ENCODE data around the gene MAP3K5. TPM values are rescaled to one million over a fixed set of nuclear protein-coding genes. Genes with fewer than 3 reads are reported as not detected.
"Not testable (repeated sequence)": the region's sequence is repeated elsewhere in the genome, so short reads cannot be mapped to it uniquely, and the experiment has no call there.

The MAP3K5 gene
- total RNA-seq, 1 experiment from 2014 or later, result 0.55 TPM

- DNase-seq (ENCODE audit: low read depth, low spot score), result peak; percentile 9
Observed at GRCh38 chr6:136761227-136761922, 30.9 kb downstream of the MAP3K5 start.

GRCh38 chr6:136760781-136761180 is 31.5 kb downstream of the MAP3K5 start:
- DNase-seq (ENCODE audit: low read depth, low spot score); in situ Hi-C loops (cut with HindIII; ENCODE audit: low pct_unique_long_range_greater_than_20kb, low sequenced_read_pairs): not testable (repeated sequence)

More at GRCh38 chr6:136761227-136761922, 30.9 kb downstream of the MAP3K5 start:
- in situ Hi-C loops (cut with HindIII; ENCODE audit: low pct_unique_long_range_greater_than_20kb, low sequenced_read_pairs), result no loop called here

- no peak for DNase-seq (ENCODE audit: low read depth, low spot score)
- in situ Hi-C loops (cut with HindIII; ENCODE audit: low pct_unique_long_range_greater_than_20kb, low sequenced_read_pairs), result no loop called here
Observed at GRCh38 chr6:136757150-136757549, 35.1 kb downstream of the MAP3K5 start.

GRCh38 chr6:136754820-136755219 is 37.5 kb downstream of the MAP3K5 start:
- in situ Hi-C loops (cut with HindIII; ENCODE audit: low pct_unique_long_range_greater_than_20kb, low sequenced_read_pairs), result no loop called here
- DNase-seq (ENCODE audit: low read depth, low spot score), result no peak

- in situ Hi-C loops (cut with HindIII; ENCODE audit: low pct_unique_long_range_greater_than_20kb, low sequenced_read_pairs), result no loop called here
Observed at GRCh38 chr6:136753624-136754023, 38.7 kb downstream of the MAP3K5 start.

GRCh38 chr6:136752554-136752953 is 39.7 kb downstream of the MAP3K5 start:
- DNase-seq (ENCODE audit: low read depth, low spot score), result no peak
- in situ Hi-C loops (cut with HindIII; ENCODE audit: low pct_unique_long_range_greater_than_20kb, low sequenced_read_pairs), result no loop called here

More at GRCh38 chr6:136753624-136754023, 38.7 kb downstream of the MAP3K5 start:
- no peak for DNase-seq (ENCODE audit: low read depth, low spot score)

- in situ Hi-C loops (cut with HindIII; ENCODE audit: low pct_unique_long_range_greater_than_20kb, low sequenced_read_pairs), result no loop called here
- no peak for DNase-seq (ENCODE audit: low read depth, low spot score)
Observed at GRCh38 chr6:136751991-136752390, 40.3 kb downstream of the MAP3K5 start.

DNA sequence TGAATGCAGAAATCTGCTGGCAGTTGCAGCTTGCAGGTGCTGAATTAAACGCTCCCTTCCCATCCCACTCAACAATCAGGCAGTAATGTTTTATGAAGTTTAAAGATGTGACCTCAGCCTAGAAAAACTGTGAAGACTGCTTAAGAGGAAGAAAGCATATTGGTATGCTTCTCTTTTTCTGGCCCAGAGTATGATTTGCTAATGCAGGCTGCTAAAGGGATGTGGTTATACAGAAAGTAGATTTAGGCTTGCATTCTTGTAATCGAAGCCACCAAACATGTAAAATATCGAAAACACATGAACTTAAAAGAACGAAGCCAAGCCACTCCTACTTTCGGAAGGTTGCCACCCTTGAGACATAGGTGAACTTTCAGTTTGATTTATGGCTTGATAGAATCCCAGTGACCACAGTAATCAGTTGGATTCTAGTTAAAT is 40.7 kb downstream of the MAP3K5 start:
- DNase-seq (ENCODE audit: low read depth, low spot score), result no peak
- in situ Hi-C loops (cut with HindIII; ENCODE audit: low pct_unique_long_range_greater_than_20kb, low sequenced_read_pairs), result no loop called here

- in situ Hi-C loops (cut with HindIII; ENCODE audit: low pct_unique_long_range_greater_than_20kb, low sequenced_read_pairs), result no loop called here
- no peak for DNase-seq (ENCODE audit: low read depth, low spot score)
Observed at GRCh38 chr6:136750696-136751521, 41.4 kb downstream of the MAP3K5 start.

- in situ Hi-C loops (cut with HindIII; ENCODE audit: low pct_unique_long_range_greater_than_20kb, low sequenced_read_pairs), result no loop called here
- no peak for DNase-seq (ENCODE audit: low read depth, low spot score)
Observed at GRCh38 chr6:136749359-136749997, 42.8 kb downstream of the MAP3K5 start.

- in situ Hi-C loops (cut with HindIII; ENCODE audit: low pct_unique_long_range_greater_than_20kb, low sequenced_read_pairs), result no loop called here
- no peak for DNase-seq (ENCODE audit: low read depth, low spot score)
Observed at GRCh38 chr6:136747507-136747906, 44.8 kb downstream of the MAP3K5 start.

- DNase-seq (ENCODE audit: low read depth, low spot score), result no peak
- in situ Hi-C loops (cut with HindIII; ENCODE audit: low pct_unique_long_range_greater_than_20kb, low sequenced_read_pairs), result no loop called here
Observed at GRCh38 chr6:136745300-136745699, 47.0 kb downstream of the MAP3K5 start.

GRCh38 chr6:136744889-136745288 is 47.4 kb downstream of the MAP3K5 start:
- in situ Hi-C loops (cut with HindIII; ENCODE audit: low pct_unique_long_range_greater_than_20kb, low sequenced_read_pairs), result no loop called here
- DNase-seq (ENCODE audit: low read depth, low spot score), result no peak

DNA sequence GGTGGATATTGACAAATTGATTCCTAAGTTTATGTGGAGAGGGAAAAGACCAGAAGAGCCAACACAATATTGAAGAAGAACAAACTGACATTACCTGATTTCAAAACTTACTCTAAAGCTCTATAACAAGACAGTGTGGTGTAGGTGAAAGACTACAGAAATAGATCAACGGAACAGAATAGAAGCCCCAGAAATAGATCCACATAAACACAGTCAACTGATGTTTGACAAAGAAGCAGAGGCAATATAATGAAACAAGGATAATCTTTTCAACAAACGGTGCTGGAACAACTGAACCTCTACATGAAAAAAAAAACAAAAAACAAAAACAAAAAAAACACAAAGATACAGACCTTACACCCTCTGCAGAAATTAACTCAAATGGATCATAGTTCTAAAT is 50.2 kb downstream of the MAP3K5 start:
- DNase-seq (ENCODE audit: low read depth, low spot score), result no peak
- in situ Hi-C loops (cut with HindIII; ENCODE audit: low pct_unique_long_range_greater_than_20kb, low sequenced_read_pairs), result no loop called here

DNA sequence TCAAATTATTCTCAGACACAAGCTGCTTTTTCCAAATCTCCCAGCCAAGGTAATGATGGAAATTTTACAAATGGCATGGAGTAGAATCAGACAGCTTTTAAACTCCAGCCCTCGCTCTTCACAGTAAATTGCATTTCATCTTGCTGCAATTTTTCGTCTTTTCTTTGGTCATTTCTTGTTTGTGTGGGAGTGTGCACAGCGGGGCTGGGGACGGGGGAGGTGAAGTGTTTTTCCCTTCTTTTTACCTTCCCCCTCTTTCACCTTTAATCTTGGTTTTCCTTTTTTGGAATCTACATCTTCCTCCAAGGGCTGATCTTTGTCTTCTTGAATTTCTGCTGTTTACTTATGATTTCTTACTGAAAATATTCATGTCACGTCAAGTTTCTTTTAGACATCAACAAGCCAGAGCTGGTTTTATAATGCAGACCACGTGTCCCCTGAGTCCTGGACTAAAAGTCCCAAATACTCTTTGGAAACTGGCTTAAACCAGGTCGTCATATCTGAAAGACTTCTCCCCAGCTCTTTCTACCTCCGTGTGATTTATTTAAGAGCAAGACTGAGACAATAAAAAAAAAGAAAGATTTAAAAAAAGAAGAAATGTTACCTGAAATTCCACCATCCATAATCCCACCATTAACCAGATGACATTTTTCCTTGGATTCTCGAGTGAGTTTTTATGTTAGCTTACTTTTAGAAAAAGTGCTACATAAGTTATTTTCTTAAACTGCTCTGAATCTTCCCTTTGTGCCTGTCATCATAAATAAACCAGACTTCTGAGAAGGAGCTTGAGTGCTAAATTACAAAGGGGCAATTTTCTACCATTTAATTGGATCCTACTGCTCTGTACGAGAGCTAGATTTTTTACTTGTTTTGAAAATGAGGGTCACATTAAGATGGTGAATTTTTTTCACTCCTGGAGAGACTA is 52.0 kb downstream of the MAP3K5 start:
- DNase-seq (ENCODE audit: low read depth, low spot score), result no peak
- in situ Hi-C loops (cut with HindIII; ENCODE audit: low pct_unique_long_range_greater_than_20kb, low sequenced_read_pairs), result no loop called here

DNA sequence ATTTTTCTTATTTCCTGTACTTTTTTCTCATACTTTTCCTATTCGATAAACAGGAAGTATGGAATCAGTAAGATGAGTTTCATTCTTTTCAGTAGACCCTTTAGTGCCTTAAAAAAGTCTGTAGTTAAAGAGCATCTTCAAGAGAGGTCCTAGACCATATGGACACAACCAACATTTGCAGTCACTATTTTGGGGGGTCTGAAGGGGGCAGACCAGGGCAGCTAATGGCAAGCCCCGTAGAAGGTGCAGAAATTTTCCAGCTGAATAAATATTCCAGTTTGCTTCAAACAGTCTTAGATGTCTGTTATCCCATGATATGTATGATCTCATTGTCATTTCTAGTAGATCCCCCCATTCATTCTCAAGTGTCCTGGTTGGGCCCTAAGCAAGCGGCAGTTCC is 52.8 kb downstream of the MAP3K5 start:
- in situ Hi-C loops (cut with HindIII; ENCODE audit: low pct_unique_long_range_greater_than_20kb, low sequenced_read_pairs), result no loop called here

GRCh38 chr6:136739071-136739470 is 53.2 kb downstream of the MAP3K5 start:
- in situ Hi-C loops (cut with HindIII; ENCODE audit: low pct_unique_long_range_greater_than_20kb, low sequenced_read_pairs), result no loop called here
- DNase-seq (ENCODE audit: low read depth, low spot score), result no peak

More for the DNA sequence above, 52.8 kb downstream of the MAP3K5 start:
- no peak for DNase-seq (ENCODE audit: low read depth, low spot score)
